Measurements from ENCODE around the gene ORM2. TPM values are rescaled to one million over a fixed set of nuclear protein-coding genes. Genes with fewer than 3 reads are reported as not detected.
"Not testable (repeated sequence)": the region's sequence is repeated elsewhere in the genome, so short reads cannot be mapped to it uniquely, and the experiment has no call there.

The ORM2 gene
- total RNA-seq, 4 donors from 2014 or later: not detected

DNA sequence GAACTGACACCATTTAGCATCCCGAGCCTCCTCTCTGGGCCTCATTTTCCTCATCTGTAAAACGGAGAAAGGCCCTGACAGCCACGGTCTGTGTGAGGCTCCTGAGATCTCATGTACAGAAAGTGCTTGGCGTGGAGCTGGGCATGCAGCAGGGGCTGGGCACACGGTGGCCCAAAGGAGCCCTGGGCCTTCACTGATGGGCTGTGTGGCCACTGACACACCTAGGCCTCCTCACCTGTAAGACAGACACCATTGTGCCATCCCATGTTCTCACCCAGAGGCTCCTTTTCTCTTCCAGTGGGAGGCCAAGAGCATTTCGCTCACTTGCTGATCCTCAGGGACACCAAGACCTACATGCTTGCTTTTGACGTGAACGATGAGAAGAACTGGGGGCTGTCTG lies 5.2 kb upstream of the ORM2 start:
- H3K27ac ChIP-seq: no peak overlapping the region
- H3K4me3 ChIP-seq: no peak overlapping the region
- 91 to 93% methylated on average over 8 of the region's 8 CpGs for WGBS, 2 donors
- no peaks in the 10 kb centered on the region for H3K9me3 ChIP-seq
- DNase-seq (ENCODE audit: low spot score in 2 of 2): no peak
- TF ChIP-seq POLR2A (IDR thresholded peaks at IDR 0.05): no peak
- TF ChIP-seq EP300 (IDR thresholded peaks at IDR 0.05): no peak
- TF ChIP-seq, protein P1, sequence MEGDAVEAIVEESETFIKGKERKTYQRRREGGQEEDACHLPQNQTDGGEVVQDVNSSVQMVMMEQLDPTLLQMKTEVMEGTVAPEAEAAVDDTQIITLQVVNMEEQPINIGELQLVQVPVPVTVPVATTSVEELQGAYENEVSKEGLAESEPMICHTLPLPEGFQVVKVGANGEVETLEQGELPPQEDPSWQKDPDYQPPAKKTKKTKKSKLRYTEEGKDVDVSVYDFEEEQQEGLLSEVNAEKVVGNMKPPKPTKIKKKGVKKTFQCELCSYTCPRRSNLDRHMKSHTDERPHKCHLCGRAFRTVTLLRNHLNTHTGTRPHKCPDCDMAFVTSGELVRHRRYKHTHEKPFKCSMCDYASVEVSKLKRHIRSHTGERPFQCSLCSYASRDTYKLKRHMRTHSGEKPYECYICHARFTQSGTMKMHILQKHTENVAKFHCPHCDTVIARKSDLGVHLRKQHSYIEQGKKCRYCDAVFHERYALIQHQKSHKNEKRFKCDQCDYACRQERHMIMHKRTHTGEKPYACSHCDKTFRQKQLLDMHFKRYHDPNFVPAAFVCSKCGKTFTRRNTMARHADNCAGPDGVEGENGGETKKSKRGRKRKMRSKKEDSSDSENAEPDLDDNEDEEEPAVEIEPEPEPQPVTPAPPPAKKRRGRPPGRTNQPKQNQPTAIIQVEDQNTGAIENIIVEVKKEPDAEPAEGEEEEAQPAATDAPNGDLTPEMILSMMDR (IDR thresholded peaks at IDR 0.05): no peak
- H3K27me3 ChIP-seq: peaks cover 0 to 3% of the 10 kb centered on the region in 2 donors
- no peaks in the 10 kb centered on the region for H3K4me1 ChIP-seq
- no peaks in the 10 kb centered on the region for H3K36me3 ChIP-seq

DNA sequence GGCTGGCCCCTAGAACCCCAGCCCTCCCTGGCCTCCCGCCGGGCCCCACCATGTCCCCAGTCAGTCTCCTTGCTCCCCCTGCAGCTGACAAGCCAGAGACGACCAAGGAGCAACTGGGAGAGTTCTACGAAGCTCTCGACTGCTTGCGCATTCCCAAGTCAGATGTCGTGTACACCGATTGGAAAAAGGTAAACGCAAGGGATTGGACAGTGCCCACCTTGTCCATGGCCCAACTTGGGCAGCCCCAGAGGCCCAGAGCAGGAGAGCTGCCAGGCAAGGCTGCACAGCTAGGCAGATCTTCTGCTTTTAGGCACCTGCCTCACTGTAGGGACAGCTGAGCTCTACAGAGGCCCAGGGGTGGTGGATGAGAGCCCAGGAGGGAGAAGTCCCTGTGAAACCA lies 4.7 kb upstream of the ORM2 start:
- H3K36me3 ChIP-seq; H3K27ac ChIP-seq; H3K4me1 ChIP-seq; H3K27me3 ChIP-seq; DNase-seq (ENCODE audit: low spot score in 2 of 2); H3K9me3 ChIP-seq; H3K4me3 ChIP-seq: not testable (repeated sequence)
- WGBS, 2 donors: 60 to 82% methylated on average over 3 to 9 of the region's 9 CpGs

DNA sequence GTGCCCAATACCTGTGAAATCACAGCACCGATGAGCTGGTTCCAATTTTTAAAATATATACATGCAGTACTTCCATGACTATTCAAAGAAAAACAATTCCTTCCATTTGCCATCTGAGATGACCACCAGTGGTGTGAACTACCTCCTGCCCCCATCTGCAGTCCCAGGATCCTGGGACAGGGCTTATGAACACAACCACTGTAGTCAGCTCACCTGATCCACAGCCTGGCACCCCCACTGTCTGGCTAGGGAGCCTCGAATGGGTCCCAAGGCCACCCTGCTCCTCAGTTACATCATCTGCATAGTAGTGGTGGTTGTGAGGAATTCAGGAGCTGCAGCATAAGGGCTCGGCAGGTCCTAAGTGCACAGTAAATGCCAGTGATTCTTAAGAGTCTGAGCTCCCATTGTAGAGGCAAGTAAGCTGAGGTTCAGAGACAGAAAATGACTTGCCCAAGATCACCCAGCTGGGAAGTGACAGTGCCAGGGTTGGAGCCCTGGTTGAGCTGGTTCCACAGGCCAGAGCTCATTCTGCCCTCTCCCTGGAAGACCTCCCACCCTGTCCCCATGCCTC lies 3.9 kb upstream of the ORM2 start:
- H3K27me3 ChIP-seq; H3K36me3 ChIP-seq; H3K4me1 ChIP-seq; H3K9me3 ChIP-seq; H3K4me3 ChIP-seq; H3K27ac ChIP-seq; DNase-seq (ENCODE audit: low spot score in 2 of 2): not testable (repeated sequence)
- 74 to 83% methylated on average over 3 of the region's 3 CpGs for WGBS, 2 donors

DNA sequence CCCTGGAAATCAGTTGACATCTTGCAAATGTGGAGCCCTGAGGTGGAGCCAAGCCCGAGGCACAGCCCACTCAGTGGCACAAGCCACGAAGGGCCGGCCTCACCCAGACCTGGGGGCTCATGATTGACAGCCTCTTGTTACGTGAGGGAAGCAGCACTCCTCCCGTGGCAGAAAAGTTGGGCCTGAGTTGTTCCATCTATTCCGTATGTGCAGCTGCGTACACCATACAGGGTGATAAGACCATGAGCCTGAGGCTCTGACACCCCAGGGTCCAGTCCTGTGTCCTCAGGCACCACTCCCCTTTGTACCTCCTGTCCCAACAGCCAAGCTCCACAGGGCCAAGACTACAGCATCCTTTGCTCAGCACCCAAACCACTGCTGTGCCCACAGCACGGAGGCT lies 1.9 kb upstream of the ORM2 start:
- no peaks in the 10 kb centered on the region for H3K4me1 ChIP-seq

DNA sequence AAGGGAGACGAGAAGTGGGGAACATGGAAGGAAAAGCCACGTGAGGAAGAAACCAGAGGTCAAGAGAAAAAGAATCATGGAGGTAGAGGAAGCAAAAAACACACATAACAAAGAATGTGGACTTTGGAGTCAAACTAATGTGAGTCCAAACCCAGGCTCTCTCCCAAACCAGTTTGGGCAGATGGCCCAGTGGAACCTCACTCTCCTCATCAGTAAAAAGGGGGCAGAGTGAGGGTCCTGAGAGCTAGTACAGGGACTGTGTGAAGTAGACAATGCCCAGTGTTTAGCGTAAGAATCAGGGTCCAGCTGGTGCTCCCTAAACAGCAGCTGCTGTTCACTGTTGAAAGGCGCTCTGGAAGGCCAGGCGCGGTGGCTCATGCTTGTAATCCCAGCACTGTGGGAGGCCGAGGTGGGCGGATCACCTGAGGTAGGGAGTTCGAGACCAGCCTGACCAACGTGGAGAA lies 1.3 kb upstream of the ORM2 start:
- H3K27me3 ChIP-seq; H3K27ac ChIP-seq; H3K4me3 ChIP-seq; H3K4me1 ChIP-seq; H3K9me3 ChIP-seq; DNase-seq (ENCODE audit: low spot score in 2 of 2); H3K36me3 ChIP-seq: not testable (repeated sequence)
- WGBS, 2 donors: 78 to 80% methylated on average over 10 of the region's 10 CpGs

More for the DNA sequence above, 1.9 kb upstream of the ORM2 start:
- no peaks in the 10 kb centered on the region for H3K9me3 ChIP-seq
- no peak overlapping the region for H3K4me3 ChIP-seq
- no peaks in the 10 kb centered on the region for H3K27me3 ChIP-seq
- H3K27ac ChIP-seq: no peak overlapping the region
- no peak for TF ChIP-seq EP300 (IDR thresholded peaks at IDR 0.05)
- DNase-seq (ENCODE audit: low spot score in 2 of 2): no peak
- no peaks in the 10 kb centered on the region for H3K36me3 ChIP-seq
- 89 to 92% methylated on average over 8 of the region's 8 CpGs for WGBS, 2 donors

DNA sequence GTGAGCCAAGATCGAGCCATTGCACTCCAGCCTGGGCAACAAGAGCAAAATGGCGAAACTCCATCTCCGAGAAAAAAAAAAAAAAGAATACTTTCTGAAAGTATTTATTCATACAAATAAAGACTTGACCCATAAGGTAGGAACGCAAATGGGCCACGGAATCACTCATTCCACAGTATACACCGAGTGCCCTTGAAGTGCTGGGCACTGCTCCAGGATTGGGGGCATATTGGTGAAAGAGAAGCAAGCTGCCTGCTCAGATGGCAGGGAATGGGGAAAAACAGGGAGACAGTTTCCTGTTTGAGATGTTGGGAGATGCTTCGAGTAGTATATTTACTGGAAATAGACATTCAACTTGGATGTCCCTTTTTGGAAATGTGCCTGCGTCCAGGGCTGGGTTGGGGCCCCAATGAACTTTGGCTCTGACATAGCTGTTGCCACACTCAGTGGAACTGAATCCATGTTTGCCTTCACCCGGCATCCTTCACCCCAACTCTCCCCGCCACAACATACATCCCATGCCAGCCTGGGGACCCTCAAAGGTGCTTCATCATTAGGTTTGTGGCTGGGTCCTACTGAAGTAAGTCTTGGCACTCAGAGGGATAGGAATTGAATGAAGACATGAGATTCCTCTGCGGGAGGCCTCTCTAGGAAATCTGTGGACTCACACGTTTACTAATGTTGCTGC lies 588 bp upstream of the ORM2 start:
- H3K36me3 ChIP-seq; DNase-seq (ENCODE audit: low spot score in 2 of 2); H3K9me3 ChIP-seq; H3K4me3 ChIP-seq; H3K27ac ChIP-seq; H3K27me3 ChIP-seq; H3K4me1 ChIP-seq: not testable (repeated sequence)
- 83 to 86% methylated on average over 10 of the region's 12 CpGs for WGBS, 2 donors

DNA sequence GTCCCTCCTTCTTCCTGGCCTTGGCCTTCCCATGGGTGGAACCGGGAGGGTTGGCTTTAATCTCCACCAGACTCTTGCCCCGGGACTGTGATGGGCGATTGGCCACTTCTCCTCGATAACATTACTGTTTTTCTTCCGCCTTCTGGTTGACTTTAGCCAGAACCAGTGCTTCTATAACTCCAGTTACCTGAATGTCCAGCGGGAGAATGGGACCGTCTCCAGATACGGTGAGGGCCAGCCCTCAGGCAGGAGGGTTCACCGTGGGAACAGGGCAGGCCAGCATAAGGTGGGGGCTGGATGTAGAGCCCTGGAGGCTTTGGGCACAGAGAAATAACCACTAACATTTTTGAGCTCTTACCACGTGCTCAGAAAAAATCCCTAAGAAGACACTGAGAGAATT lies 967 bp downstream of the ORM2 start:
- DNase-seq (ENCODE audit: low spot score in 2 of 2): no peak
- WGBS, 2 donors: 65 to 68% methylated on average over 10 of the region's 10 CpGs
- no peaks in the 10 kb centered on the region for H3K4me1 ChIP-seq
- H3K9me3 ChIP-seq: no peaks in the 10 kb centered on the region
- no peaks in the 10 kb centered on the region for H3K27me3 ChIP-seq
- no peak for TF ChIP-seq POLR2A (IDR thresholded peaks at IDR 0.05)
- TF ChIP-seq, protein P1 (IDR thresholded peaks at IDR 0.05): no peak
- no peak for TF ChIP-seq EP300 (IDR thresholded peaks at IDR 0.05)
- no peak overlapping the region for H3K27ac ChIP-seq
- H3K36me3 ChIP-seq: peaks cover 0 to 13% (median 0%) of the 10 kb centered on the region in 3 donors
- H3K4me3 ChIP-seq: no peak overlapping the region

DNA sequence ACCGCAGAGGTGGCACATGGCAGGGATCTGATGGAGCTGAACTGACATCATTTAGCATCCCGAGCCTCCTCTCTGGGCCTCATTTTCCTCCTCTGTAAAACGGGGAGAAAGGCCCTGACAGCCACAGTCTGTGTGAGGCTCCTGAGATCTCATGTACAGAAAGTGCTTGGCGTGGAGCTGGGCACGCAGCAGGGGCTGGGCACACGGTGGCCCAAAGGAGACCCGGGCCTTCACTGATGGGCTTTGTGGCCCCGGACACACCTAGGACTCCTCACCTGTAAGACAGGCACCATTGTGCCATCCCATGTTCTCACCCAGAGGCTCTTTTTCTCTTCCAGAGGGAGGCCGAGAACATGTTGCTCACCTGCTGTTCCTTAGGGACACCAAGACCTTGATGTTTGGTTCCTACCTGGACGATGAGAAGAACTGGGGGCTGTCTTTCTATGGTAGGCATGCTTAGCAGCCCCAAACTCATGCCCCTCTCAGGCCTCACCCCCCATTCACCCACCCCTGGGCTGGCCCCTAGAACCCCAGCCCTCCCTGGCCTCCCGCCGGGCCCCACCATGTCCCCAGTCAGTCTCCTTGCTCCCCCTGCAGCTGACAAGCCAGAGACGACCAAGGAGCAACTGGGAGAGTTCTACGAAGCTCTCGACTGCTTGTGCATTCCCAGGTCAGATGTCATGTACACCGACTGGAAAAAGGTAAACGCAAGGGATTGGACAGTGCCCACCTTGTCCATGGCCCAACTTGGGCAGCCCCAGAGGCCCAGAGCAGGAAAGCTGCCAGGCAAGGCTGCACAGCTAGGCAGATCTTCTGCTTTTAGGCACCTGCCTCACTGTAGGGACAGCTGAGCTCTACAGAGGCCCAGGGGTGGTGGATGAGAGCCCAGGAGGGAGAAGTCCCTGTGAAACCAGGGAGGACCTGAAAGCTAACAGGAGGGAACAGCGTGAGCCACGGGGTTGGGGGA lies 1.8 kb downstream of the ORM2 start:
- not testable (repeated sequence) for DNase-seq (ENCODE audit: low spot score in 2 of 2); H3K4me1 ChIP-seq; H3K27me3 ChIP-seq; H3K9me3 ChIP-seq; H3K4me3 ChIP-seq; H3K27ac ChIP-seq
- H3K36me3 ChIP-seq: peaks cover 0 to 22% (median 0%) of the 10 kb centered on the region in 3 donors
- WGBS, 2 donors: 66 to 75% methylated on average over 11 to 17 of the region's 19 CpGs

DNA sequence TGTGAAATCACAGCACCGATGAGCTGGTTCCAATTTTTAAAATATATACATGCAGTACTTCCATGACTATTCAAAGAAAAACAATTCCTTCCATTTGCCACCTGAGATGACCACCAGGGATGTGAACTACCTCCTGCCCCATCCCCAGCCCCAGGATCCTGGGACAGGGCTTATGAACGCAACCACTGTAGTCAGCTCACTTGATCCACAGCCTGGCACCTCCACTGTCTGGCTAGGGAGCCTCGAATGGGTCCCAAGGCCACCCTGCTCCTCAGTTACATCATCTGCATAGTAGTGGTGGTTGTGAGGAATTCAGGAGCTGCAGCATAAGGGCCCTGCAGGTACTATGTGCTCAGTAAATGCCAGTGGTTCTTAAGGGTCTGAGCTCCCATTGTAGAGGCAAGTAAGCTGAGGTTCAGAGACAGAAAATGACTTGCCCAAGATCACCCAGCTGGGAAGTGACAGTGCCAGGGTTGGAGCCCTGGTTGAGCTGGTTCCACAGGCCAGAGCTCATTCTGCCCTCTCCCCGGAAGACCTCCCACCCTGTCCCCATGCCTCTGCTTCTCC lies 2.9 kb downstream of the ORM2 start:
- not testable (repeated sequence) for H3K4me1 ChIP-seq; H3K9me3 ChIP-seq; H3K27me3 ChIP-seq; H3K27ac ChIP-seq; DNase-seq (ENCODE audit: low spot score in 2 of 2); H3K4me3 ChIP-seq
- H3K36me3 ChIP-seq: peaks cover 0 to 32% (median 3%) of the 10 kb centered on the region in 3 donors
- 66 to 74% methylated on average over 3 to 4 of the region's 4 CpGs for WGBS, 2 donors

DNA sequence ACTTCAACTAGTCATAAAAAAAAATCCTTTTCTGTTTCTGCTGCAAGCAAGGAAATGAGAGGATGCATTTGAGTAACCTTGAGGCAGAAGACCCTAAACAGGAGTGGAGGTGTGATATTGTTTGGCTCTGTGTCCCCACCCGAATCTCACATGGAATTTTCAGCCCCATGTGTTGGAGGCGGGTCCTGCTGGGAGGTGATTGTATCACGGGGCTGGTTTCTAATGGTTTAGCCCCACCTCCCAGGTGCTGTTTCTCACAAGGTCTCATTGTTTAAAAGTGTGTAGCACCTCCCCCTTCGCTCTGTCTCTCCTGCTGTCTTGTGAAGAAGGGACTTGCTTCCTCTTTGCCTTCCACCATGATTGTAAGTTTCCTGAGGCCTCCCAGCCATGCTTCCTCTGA lies 4.0 kb downstream of the ORM2 start:
- not testable (repeated sequence) for H3K9me3 ChIP-seq; H3K4me1 ChIP-seq; H3K27ac ChIP-seq; H3K4me3 ChIP-seq; DNase-seq (ENCODE audit: low spot score in 2 of 2); H3K27me3 ChIP-seq
- peaks cover 0 to 44% (median 12%) of the 10 kb centered on the region in 3 donors for H3K36me3 ChIP-seq
- WGBS, 2 donors: 69% methylated on average over 3 of the region's 4 CpGs

Data from tibial nerve (tissue), 4 donors.